IPS-18c (cell line): ENCODE measurements around the gene MAP2K2.

Source experiments
- H3K4me3 ChIP-seq: 2 replicates; pipeline ENCODE4 v1.7.0; 2013; ENCODE audit warnings: low read depth, mild to moderate bottlenecking, low read length, moderate library complexity; ENCODE audit not compliant: insufficient read depth
- H3K9me3 ChIP-seq: one replicate; pipeline ENCODE4 v1.6.1; 2013; ENCODE audit warnings: mild to moderate bottlenecking, low read length, moderate library complexity; ENCODE audit not compliant: control insufficient read depth, insufficient read depth

The MAP2K2 gene

GRCh38 chr19:4090356-4091220, 33.3 kb downstream of the MAP2K2 start:
- H3K9me3 ChIP-seq = no peaks in the 10 kb centered on the region
- no peak overlapping the region for H3K4me3 ChIP-seq

GRCh38 chr19:4089946-4090345, 34.0 kb downstream of the MAP2K2 start:
- Histone ChIP-seq H3K9me3 (no peaks in the 10 kb centered on the region), H3K4me3 (no peak overlapping the region)

- no peaks in the 10 kb centered on the region for H3K9me3 ChIP-seq
- no peak overlapping the region for H3K4me3 ChIP-seq
These were observed 34.5 kb downstream of the MAP2K2 start for GRCh38 chr19:4089400-4089908.

- no peaks in the 10 kb centered on the region for H3K9me3 ChIP-seq
These were observed 34.9 kb downstream of the MAP2K2 start for GRCh38 chr19:4088975-4089374.

GRCh38 chr19:4087787-4088679, 35.9 kb downstream of the MAP2K2 start:
- no peaks in the 10 kb centered on the region for H3K9me3 ChIP-seq
- H3K4me3 ChIP-seq = no peak overlapping the region

More at GRCh38 chr19:4088975-4089374, 34.9 kb downstream of the MAP2K2 start:
- no peak overlapping the region for H3K4me3 ChIP-seq

GRCh38 chr19:4086411-4086867, 37.5 kb downstream of the MAP2K2 start:
- Histone ChIP-seq H3K4me3 (no peak overlapping the region), H3K9me3 (no peaks in the 10 kb centered on the region)

- no peak overlapping the region for H3K4me3 ChIP-seq
These were observed 39.4 kb downstream of the MAP2K2 start for GRCh38 chr19:4084547-4084877.

GRCh38 chr19:4083677-4084546, 40.0 kb downstream of the MAP2K2 start:
- no peaks in the 10 kb centered on the region for H3K9me3 ChIP-seq
- no peak overlapping the region for H3K4me3 ChIP-seq

More at GRCh38 chr19:4084547-4084877, 39.4 kb downstream of the MAP2K2 start:
- H3K9me3 ChIP-seq = no peaks in the 10 kb centered on the region

GRCh38 chr19:4082172-4082571, 41.8 kb downstream of the MAP2K2 start:
- no peaks in the 10 kb centered on the region for H3K9me3 ChIP-seq
- H3K4me3 ChIP-seq = no peak overlapping the region

- H3K9me3 ChIP-seq = no peaks in the 10 kb centered on the region
- H3K4me3 ChIP-seq = no peak overlapping the region
These were observed 42.3 kb downstream of the MAP2K2 start for GRCh38 chr19:4081441-4082129.

GRCh38 chr19:4080473-4080872, 43.4 kb downstream of the MAP2K2 start:
- Histone ChIP-seq H3K4me3 (no peak overlapping the region), H3K9me3 (no peaks in the 10 kb centered on the region)

- Histone ChIP-seq H3K9me3 (no peaks in the 10 kb centered on the region), H3K4me3 (no peak overlapping the region)
These were observed 45.9 kb downstream of the MAP2K2 start for GRCh38 chr19:4077800-4078684.

GRCh38 chr19:4077007-4077374, 46.9 kb downstream of the MAP2K2 start:
- Histone ChIP-seq H3K9me3 (no peaks in the 10 kb centered on the region), H3K4me3 (no peak overlapping the region)

- no peaks in the 10 kb centered on the region for H3K9me3 ChIP-seq
- H3K4me3 ChIP-seq = no peak overlapping the region
These were observed 48.5 kb downstream of the MAP2K2 start for GRCh38 chr19:4075373-4075772.

GRCh38 chr19:4071610-4072009, 52.3 kb downstream of the MAP2K2 start:
- Histone ChIP-seq H3K4me3 (no peak overlapping the region), H3K9me3 (no peaks in the 10 kb centered on the region)
